Suprapubic skin (tissue), 3 donors: Measurements from ENCODE around the gene TECPR1.

Experiments
- CTCF ChIP-seq, 2 donors: fragments of 200-600 bp in 1 of 2; fragments of 450-650 bp in 1 of 2; sonication (generic) in 1 of 2; IDR thresholded peaks; one replicate each; pipeline ENCODE4 v1.5.1; 2016 to 2019; ENCODE audit warnings: antibody characterized with exemption in 2 of 2, mild to moderate bottlenecking in 1 of 2, moderate library complexity in 1 of 2
- POLR2A ChIP-seq, 2 donors: fragments of 450-650 bp; IDR thresholded peaks; one replicate each; pipeline ENCODE4 v1.6.1; 2017; ENCODE audit warnings: antibody characterized with exemption in 2 of 2, mild to moderate bottlenecking in 2 of 2, moderate library complexity in 2 of 2

GRCh38 chr7:98213296-98213887, 38.6 kb downstream of the TECPR1 start:
- TF ChIP-seq CTCF (IDR thresholded peaks at IDR 0.05): no peak
- TF ChIP-seq POLR2A (IDR thresholded peaks at IDR 0.05): no peak
